Stimulated activated CD4-positive, alpha-beta T cell treated with anti-CD3 and anti-CD28 coated beads, Interleukin-2, amount 100 ng/mL, for 4 hours (primary cell): ENCODE measurements around the gene RGS13.
"Not testable (repeated sequence)": the region's sequence is repeated elsewhere in the genome, so short reads cannot be mapped to it uniquely, and the experiment has no call there.

ENCODE experiments used
- DNase-seq: peaks from one replicate; pipeline ENCODE4 v3.0.0-alpha.2; 2020; ENCODE audit warnings: low read depth

RGS13 gene

GRCh38 chr1:192678099-192678498 lies 42.2 kb downstream of the RGS13 start:
- no peak for DNase-seq

- no peak for DNase-seq
These were observed 46.4 kb downstream of the RGS13 start for GRCh38 chr1:192682335-192682734.

GRCh38 chr1:192683081-192683480 lies 47.1 kb downstream of the RGS13 start:
- not testable (repeated sequence) for DNase-seq

DNA sequence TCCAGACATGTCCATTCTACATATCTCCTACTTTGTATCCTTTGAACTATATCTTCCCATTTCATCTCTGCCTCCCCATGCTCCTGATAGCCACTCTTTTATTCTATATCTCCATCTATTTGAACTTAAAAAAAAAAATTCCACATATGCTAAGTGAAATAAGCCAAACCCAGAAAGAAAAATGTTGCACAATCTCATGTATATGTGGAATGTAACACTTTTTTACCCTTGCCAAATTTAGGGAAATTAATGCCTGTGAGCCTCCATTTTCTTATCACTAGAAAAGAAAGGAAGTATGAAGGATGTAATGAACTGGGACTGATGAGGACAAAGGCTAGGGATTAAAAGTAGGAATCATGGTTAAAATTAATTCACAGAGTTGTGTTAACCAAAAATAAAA lies 53.5 kb downstream of the RGS13 start:
- DNase-seq = no peak

DNA sequence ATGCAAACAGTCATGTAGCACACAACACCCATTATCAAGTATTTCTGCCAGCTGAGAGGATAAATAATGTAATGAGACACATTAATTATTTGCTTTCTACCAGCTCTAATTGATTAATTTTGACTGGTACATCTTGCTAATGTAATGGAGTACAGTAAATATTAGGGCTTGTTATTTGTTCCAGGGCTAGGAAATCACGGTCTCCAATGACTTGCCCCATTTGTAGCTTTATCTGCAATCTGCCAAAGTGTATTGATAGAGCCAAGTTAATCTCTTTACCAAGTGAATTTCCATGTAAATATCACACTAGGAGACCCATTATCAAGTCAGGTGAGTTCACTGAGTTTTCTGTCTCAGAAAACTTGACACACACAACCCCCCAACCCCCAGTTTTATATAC lies 55.1 kb downstream of the RGS13 start:
- DNase-seq = no peak

DNA sequence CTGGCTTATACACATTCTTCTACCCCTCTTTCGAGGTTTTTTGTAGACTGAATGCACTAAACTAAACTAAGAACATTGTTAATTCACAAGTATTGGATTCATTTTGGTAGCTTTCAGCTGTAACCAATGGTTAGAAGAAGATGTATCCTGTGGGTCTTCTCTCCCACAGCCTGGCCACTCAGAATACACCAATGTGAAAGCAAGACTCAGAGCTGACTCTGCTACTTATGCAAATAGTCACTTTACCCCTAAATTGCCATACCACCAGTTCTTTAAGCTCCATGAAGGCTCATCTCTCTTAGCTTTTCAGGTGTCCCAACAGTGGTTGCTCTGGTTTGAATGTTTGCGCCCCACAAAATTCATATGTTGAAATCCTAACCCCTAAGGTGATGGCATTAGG lies 60.1 kb downstream of the RGS13 start:
- DNase-seq = no peak

DNA sequence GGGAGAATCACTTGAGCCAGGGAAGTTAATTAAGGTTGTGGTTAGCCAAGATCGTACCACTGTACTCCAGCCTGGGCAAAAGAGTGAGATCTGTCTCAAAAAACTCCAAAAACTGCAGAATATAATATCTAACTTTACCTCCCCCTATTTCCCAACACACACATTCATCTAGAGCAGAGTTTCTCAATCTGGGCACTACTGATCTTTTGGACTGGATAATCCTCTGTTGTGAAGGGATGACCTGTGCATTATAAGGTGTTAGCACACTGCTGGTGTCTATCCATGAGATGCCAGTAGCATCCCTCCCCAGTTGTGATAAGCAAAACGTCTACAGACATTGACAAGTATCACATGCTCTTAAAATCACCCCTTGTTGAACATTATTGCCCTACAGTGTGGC lies 61.8 kb downstream of the RGS13 start:
- DNase-seq = no peak

DNA sequence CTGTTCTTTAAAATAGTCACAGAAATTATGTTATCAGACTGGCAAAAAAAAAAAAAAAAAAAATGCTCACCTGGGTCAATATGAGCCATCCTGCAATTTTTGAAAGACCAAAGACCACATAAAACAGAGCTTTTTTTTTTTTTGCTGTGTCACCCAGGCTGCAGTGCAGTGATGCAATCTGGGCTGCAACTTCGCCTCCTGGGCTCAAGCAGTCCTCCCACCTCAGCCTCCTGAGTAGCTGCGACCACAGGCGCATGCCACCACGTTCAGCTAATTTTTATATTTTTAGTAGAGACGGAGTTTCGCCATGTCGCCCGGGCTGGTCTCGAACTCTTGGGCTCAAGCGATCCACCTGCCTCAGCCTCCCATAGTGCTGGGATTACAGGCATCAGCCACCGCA lies 62.8 kb downstream of the RGS13 start:
- no peak for DNase-seq

DNA sequence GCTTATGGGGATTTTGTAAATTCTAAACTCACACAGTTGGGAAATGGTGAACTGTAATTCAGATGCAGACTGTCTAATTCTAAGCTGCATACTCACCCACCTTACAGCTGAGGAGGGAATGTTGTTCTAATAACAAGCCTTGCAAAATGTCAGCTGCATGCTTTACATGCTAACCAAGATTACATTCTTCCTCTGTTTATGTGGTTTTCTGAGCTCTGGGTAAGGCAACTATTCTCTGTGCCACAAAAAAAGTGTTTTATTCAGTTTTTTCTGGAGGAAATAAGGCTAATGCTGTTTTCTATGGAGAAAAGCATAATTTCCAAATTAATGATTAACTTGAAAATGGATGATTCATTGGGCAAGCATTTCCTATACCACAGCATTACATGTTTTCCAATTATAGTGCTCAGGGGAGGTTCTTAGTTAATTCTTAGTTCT lies 64.9 kb downstream of the RGS13 start:
- no peak for DNase-seq

DNA sequence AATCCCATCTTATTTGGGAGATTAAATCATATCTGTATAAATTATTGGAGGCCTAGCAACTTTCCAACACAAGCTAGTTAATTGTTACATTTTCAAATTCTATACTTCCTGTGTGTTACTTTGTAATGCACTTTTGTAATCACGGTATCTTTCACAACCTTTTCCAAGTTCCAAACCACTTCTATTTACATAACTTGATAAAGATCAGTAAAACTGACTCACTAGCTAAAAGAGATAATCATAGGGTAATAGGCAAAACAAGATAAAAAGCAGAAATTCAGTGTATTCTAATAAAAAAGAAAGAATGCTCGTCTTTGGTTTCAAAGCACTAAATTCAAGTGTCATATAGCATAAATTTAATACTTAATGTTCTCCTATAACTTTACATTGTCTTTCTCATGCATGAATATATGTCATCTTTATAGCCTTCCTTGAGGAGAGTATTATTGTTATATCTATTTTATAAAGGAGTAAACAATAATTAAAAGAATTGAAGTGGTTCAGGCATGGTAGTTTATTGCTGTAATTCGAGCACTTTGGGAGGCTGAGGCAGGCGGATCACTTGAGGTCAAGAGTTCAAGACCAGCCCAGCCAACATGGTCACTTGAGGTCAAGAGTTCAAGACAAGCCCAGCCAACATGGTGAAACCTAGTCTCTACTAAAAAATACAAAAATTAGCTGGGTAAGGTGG lies 66.4 kb downstream of the RGS13 start:
- DNase-seq = no peak

DNA sequence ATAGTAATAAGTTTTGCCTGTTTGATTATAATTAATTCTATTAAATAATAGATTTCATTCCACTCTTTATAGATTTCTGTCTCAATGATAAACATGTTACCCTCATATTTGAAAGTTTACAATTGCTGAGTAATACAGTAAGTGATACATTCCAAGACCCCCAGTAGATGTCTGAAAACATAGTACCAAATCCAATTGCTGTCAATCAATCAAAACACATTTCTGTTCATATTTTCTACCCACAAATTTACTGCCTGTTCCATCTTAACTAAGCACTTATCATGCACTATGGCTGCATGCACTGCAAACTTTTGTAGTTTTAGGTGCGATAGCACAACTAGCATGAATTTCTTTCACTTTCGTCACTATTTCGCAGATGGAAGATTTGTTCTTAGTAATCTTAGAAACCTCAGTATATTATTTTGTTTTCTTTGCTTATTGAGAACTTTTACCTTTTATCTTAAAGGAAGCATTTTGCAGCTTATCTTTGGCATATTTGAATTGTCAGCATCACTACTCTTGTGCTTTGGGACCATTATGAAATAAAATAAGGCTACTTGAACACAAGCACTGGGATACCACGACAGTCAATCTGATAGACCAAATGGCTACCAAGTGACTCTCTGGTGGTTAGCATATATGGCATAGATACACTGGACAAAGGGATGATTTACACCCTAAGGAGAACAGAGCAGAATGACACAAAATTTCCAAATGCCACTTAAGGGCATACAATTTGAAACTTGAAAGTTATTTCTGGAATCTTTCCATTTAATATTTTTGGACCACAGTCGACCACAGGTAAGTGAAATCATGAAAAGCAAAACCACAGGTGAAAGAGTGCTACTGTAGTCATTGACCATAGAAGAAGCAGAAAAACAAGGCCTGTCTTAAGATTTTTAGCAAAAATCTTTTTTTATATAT lies 67.6 kb downstream of the RGS13 start:
- DNase-seq = no peak

GRCh38 chr1:192705510-192705909 lies 69.6 kb downstream of the RGS13 start:
- no peak for DNase-seq

DNA sequence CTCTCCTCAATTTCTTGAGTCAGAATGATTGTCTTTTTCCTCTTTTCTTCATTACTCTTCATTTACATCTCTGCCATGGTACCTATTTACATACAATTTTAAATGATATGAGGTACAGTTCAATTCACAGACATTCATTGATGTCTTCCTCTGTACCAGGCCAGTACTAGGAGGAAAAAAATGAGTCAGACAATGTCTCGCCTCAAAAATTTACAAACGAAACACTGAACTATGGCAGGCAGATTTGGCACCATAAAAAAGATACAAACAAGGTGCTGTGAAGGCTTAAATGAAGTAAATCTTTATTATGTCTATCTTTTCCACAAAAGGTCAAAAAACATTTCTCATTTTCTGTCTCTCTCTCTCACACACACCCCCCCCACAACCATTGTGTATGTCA lies 71.0 kb downstream of the RGS13 start:
- no peak for DNase-seq

DNA sequence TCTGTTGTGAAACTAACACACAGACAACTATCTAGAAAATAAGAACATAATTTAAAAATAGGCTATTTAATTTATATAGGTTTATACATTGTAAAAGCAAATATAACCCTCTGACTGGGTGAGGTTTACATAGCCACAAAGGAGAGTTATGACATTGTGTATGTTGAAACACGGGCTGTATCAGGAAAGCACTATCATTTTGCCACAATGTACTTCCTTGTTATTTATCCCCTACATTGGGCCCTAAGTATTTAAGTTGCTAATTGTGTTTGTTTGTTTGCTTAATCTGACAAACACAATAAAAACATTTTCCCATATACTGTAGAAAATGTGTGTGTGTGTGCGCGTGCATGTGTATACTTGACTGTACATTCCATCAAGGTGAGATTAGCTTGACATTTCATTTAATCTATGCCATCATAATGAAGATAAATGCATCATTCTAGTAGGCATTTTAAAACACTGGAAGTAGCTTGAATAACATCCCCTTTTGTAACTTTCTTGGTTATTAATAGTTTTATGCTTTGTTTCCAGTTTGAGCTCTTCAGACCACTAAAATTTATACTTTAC lies 72.1 kb downstream of the RGS13 start:
- no peak for DNase-seq

DNA sequence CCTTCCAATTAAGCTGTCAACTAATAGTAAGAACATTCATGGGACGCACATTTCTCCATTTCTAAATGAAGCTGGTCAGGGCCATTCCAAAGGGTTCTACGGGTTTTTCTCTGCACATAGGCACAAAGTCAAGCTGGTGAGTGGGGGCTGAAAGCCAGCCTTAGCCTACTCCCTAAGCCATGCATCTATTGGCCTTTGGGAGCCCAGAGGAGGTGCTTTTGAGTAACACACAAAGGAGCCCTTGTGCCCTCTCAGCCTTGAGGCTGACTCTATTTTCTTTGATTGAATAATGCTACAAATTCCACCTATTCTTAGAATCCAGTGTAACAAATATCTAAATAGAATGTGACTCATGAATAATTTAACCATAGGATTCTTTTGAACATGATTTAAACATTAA lies 73.6 kb downstream of the RGS13 start:
- DNase-seq = no peak
